DND-41 (cell line): Measurements from ENCODE around the gene MRPL54.

ENCODE experiments used
- ATAC-seq: fragments of 200-7000 bp; cut with Tn5 transposase; 3 replicates; pipeline ENCODE4 v1.9.1; 2021; ENCODE audit warnings: low read depth; ENCODE audit not compliant: insufficient read depth
- DNase-seq: peaks from one replicate; pipeline ENCODE4 v3.0.0-alpha.2; 2020
- H2AFZ ChIP-seq: 2 replicates; pipeline ENCODE4 v1.6.0; 2012; ENCODE audit warnings: low read depth, low read length
- H3K27ac ChIP-seq: 2 replicates; pipeline ENCODE4 v1.5.1; 2012; ENCODE audit warnings: low read length, inconsistent platforms
- H3K27me3 ChIP-seq: fragments of 200-600 bp; sonication (generic); 2 replicates; pipeline ENCODE4 v1.6.0; 2012; ENCODE audit warnings: low read length, mild to moderate bottlenecking, inconsistent platforms; ENCODE audit not compliant: insufficient read depth, poor library complexity
- H3K36me3 ChIP-seq: 2 replicates; pipeline ENCODE4 v1.5.1; 2012; ENCODE audit warnings: low read length, inconsistent platforms; ENCODE audit not compliant: insufficient read depth
- H3K4me1 ChIP-seq: 2 replicates; pipeline ENCODE4 v1.5.1; 2012; ENCODE audit warnings: mild to moderate bottlenecking, low read length; ENCODE audit not compliant: insufficient read depth
- H3K4me2 ChIP-seq: 2 replicates; pipeline ENCODE4 v1.6.0; 2012; ENCODE audit warnings: mild to moderate bottlenecking, moderate library complexity, low read length, inconsistent platforms; ENCODE audit not compliant: insufficient read depth
- H3K4me3 ChIP-seq, 2 experiments: fragments of 200-600 bp in 1 of 2; shearing (Covaris generic) in 1 of 2; 2 replicates each; pipeline ENCODE4 v1.5.1; 2012 to 2016; ENCODE audit warnings: inconsistent platforms in 2 of 2, low read length in 2 of 2, mild to moderate bottlenecking in 2 of 2, low read depth in 1 of 2, moderate library complexity in 1 of 2
- H3K79me2 ChIP-seq: 2 replicates; pipeline ENCODE4 v1.6.0; 2012; ENCODE audit warnings: low read length, inconsistent platforms; ENCODE audit not compliant: insufficient read depth
- H3K9ac ChIP-seq: 2 replicates; pipeline ENCODE4 v1.6.0; 2012; ENCODE audit warnings: low read depth, mild to moderate bottlenecking, inconsistent platforms, low read length, moderate library complexity
- H3K9me3 ChIP-seq: 2 replicates; pipeline ENCODE4 v1.5.1; 2012; ENCODE audit warnings: low read length, moderate library complexity, mild to moderate bottlenecking, inconsistent platforms; ENCODE audit not compliant: insufficient read depth, severe bottlenecking
- H4K20me1 ChIP-seq: 2 replicates; pipeline ENCODE4 v1.6.0; 2012; ENCODE audit warnings: low read length; ENCODE audit not compliant: insufficient read depth
- EZH2 ChIP-seq: IDR thresholded peaks from 3 replicates; pipeline ENCODE4 v1.6.1; 2012; ENCODE audit warnings: borderline replicate concordance, low read depth, mild to moderate bottlenecking, moderate library complexity, low read length, inconsistent platforms; ENCODE audit not compliant: severe bottlenecking
- TF ChIP-seq, protein P1 (sequence below): IDR thresholded peaks from 2 replicates; pipeline ENCODE4 v1.5.1; 2012; ENCODE audit warnings: borderline replicate concordance, low read length, moderate library complexity, mild to moderate bottlenecking; ENCODE audit not compliant: poor library complexity, severe bottlenecking; ENCODE audit errors: extremely low read depth

MRPL54 gene

DNA sequence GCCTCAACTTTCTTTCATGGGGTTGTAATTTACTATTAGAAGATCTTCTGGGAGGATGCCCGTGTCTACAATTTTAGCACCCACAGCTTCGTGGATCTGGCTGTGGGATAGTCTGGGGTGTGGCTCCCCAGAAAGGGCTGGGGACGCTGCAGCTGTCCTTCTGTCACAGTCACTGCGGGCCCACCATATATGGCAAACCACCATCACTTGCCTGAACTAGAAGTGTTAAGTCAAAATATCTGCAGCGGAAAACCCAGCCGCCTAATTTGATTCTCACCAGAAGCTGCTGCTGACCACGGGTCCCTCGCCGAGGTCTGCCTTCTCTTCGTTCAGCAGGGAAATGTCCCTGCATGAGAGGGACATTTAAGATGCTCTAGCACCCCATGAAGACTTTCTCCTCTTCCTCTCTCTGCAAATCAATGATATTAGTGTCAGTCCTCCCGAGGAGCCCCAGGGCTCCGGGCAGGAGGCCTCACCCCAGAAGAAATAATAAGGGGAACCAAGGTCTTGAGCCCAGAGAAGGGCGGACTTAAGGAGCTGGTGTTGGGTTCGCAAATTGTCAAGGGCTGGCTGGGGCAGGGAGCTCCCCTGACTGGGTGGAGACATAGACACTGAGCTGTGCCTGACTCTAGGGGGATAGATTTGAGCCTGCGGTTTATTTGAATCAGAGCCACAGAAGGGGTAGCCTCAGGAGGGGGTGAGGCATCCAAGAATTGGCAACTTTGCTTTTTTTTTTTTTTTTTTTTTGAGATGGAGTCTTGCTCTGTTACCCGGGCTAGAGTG, 26.7 kb downstream of the MRPL54 start:
- H2AFZ ChIP-seq = no peak overlapping the region
- H3K36me3 ChIP-seq = no peaks in the 10 kb centered on the region
- no peak overlapping the region for H3K9ac ChIP-seq
- H4K20me1 ChIP-seq = 0 out of 2 replicates have a peak, but pooled peaks cover 5% of the 10 kb centered on the region
- no peak; the same call in 2 of the 3 replicates for ATAC-seq
- TF ChIP-seq, protein P1, sequence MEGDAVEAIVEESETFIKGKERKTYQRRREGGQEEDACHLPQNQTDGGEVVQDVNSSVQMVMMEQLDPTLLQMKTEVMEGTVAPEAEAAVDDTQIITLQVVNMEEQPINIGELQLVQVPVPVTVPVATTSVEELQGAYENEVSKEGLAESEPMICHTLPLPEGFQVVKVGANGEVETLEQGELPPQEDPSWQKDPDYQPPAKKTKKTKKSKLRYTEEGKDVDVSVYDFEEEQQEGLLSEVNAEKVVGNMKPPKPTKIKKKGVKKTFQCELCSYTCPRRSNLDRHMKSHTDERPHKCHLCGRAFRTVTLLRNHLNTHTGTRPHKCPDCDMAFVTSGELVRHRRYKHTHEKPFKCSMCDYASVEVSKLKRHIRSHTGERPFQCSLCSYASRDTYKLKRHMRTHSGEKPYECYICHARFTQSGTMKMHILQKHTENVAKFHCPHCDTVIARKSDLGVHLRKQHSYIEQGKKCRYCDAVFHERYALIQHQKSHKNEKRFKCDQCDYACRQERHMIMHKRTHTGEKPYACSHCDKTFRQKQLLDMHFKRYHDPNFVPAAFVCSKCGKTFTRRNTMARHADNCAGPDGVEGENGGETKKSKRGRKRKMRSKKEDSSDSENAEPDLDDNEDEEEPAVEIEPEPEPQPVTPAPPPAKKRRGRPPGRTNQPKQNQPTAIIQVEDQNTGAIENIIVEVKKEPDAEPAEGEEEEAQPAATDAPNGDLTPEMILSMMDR = no peak
- no peaks in the 10 kb centered on the region for H3K9me3 ChIP-seq
- DNase-seq = no peak
- no peak overlapping the region for H3K4me2 ChIP-seq
- H3K4me3 ChIP-seq = no peak overlapping the region
- peaks cover 8% of the 10 kb centered on the region for H3K4me1 ChIP-seq
- H3K27ac ChIP-seq = no peak overlapping the region
- no peaks in the 10 kb centered on the region for H3K79me2 ChIP-seq
- H3K27me3 ChIP-seq = peaks cover 19% of the 10 kb centered on the region

DNA sequence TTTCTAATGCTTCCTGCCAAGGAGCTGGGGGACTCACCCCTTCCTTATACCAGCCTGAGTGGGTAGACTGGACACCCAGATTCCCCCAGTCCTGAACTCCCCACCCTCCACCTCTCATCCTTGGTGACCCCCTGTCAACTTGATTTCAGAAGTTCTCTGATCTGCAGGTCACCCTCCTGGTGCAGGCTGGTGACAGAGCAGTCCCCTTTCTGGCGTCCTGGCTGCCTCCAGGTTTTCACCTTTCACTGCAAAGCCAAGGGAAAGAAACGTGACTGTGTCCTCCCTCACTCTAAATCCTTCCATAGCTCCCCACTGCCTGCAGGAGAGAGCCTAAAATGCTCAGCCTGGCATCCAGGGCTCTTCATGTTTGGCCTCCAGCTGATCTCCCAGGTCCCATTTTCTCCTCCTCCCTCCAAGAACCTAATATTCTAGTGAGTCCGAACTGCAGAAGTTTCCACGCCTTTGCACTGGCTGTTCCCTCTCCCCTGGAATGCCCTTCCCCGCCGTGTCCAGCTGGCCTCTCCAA, 27.8 kb downstream of the MRPL54 start:
- no peaks in the 10 kb centered on the region for H3K36me3 ChIP-seq
- H3K4me1 ChIP-seq = peaks cover 6% of the 10 kb centered on the region
- 0 out of 2 replicates have a peak, but pooled peaks cover 3% of the 10 kb centered on the region for H4K20me1 ChIP-seq

DNA sequence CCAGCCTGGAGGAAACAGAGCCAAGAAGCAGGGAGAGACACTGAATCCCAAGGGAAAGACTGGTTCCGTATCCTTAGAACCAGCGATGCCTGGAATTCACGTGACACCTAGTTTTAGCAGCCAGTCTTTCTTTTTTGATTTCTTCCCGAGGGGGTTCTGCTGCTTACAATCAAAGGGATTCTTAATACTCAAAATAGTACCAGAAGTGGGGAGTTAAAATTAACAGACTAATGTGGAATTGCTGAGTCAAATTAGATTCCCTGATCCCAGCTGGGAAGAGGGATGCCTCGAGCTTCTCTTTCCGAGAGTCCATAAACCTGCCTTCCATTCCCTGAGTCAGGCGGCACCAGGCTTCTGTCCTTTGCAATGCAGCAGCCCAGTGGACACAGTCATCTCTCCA, 28.5 kb downstream of the MRPL54 start:
- ATAC-seq = no peak

More for the DNA sequence above, 27.8 kb downstream of the MRPL54 start:
- DNase-seq = no peak
- no peak overlapping the region for H2AFZ ChIP-seq
- no peak overlapping the region for H3K9ac ChIP-seq
- H3K27ac ChIP-seq = no peak overlapping the region
- H3K79me2 ChIP-seq = no peaks in the 10 kb centered on the region
- TF ChIP-seq, protein P1 = no peak
- TF ChIP-seq EZH2 = no peak
- no peak overlapping the region for H3K4me2 ChIP-seq
- H3K4me3 ChIP-seq = no peak overlapping the region
- ATAC-seq = no peak
- H3K27me3 ChIP-seq = peaks cover 13% of the 10 kb centered on the region
- H3K9me3 ChIP-seq = no peaks in the 10 kb centered on the region

More for the DNA sequence above, 28.5 kb downstream of the MRPL54 start:
- no peaks in the 10 kb centered on the region for H3K9me3 ChIP-seq
- no peaks in the 10 kb centered on the region for H4K20me1 ChIP-seq
- no peak overlapping the region for H3K4me2 ChIP-seq
- no peak for DNase-seq
- H3K4me1 ChIP-seq = no peaks in the 10 kb centered on the region
- H3K36me3 ChIP-seq = no peaks in the 10 kb centered on the region
- no peaks in the 10 kb centered on the region for H3K79me2 ChIP-seq
- H3K9ac ChIP-seq = no peak overlapping the region
- H2AFZ ChIP-seq = no peak overlapping the region
- no peak overlapping the region for H3K27ac ChIP-seq
- TF ChIP-seq, protein P1 = no peak
- TF ChIP-seq EZH2 = no peak
- H3K27me3 ChIP-seq = peaks cover 7% of the 10 kb centered on the region
- H3K4me3 ChIP-seq = no peak overlapping the region
